HT1080 (cell line): ENCODE results near the gene GSK3B. TPM values are rescaled to one million over a fixed set of nuclear protein-coding genes. Genes with fewer than 3 reads are reported as not detected.
A peak's percentile ranks its signal among the peaks of the same experiment; 100 is the strongest.
"Not testable (repeated sequence)": the region's sequence is repeated elsewhere in the genome, so short reads cannot be mapped to it uniquely, and the experiment has no call there.

ENCODE experiments used
- DNase-seq: peaks from one replicate; pipeline ENCODE4 v3.0.0-alpha.2; 2015; ENCODE audit warnings: low read depth
- total RNA-seq: library from RNA; depleted of rRNA; stranded (reverse); fragments of >200 nt; shearing (Covaris generic); gene quantifications from 2 replicates; pipeline ENCODE4 v1.2.3, GENCODE V29; 2014

GSK3B gene
- total RNA-seq, 1 experiment from 2014 or later = 65.8 TPM

- no peak for DNase-seq
These were observed 37.2 kb downstream of the GSK3B start for GRCh38 chr3:120057029-120057428.

GRCh38 chr3:120053647-120054046, 40.6 kb downstream of the GSK3B start:
- DNase-seq = not testable (repeated sequence)

- DNase-seq = no peak
These were observed 41.6 kb downstream of the GSK3B start for GRCh38 chr3:120052677-120053076.

- DNase-seq = no peak
These were observed 42.0 kb downstream of the GSK3B start for GRCh38 chr3:120052225-120052624.

GRCh38 chr3:120051570-120051969, 42.7 kb downstream of the GSK3B start:
- not testable (repeated sequence) for DNase-seq

- DNase-seq = no peak
These were observed 44.2 kb downstream of the GSK3B start for GRCh38 chr3:120049881-120050539.

GRCh38 chr3:120049072-120049471, 45.2 kb downstream of the GSK3B start:
- no peak for DNase-seq

- DNase-seq = no peak
These were observed 45.7 kb downstream of the GSK3B start for GRCh38 chr3:120048355-120049041.

- no peak for DNase-seq
These were observed 46.6 kb downstream of the GSK3B start for GRCh38 chr3:120047686-120048085.

- no peak for DNase-seq
These were observed 53.4 kb downstream of the GSK3B start for GRCh38 chr3:120040813-120041377.

- DNase-seq = peak; percentile 43
These were observed 54.3 kb downstream of the GSK3B start for GRCh38 chr3:120039642-120040610.

- DNase-seq = no peak
These were observed 60.7 kb downstream of the GSK3B start for GRCh38 chr3:120033596-120033995.

GRCh38 chr3:120031561-120031960, 62.7 kb downstream of the GSK3B start:
- no peak for DNase-seq

- DNase-seq = no peak
These were observed 64.5 kb downstream of the GSK3B start for GRCh38 chr3:120029749-120030148.

- DNase-seq = no peak
These were observed 65.8 kb downstream of the GSK3B start for GRCh38 chr3:120028271-120029047.

GRCh38 chr3:120027226-120027625, 67.0 kb downstream of the GSK3B start:
- DNase-seq = no peak

- peak; percentile 63 for DNase-seq
These were observed 68.7 kb downstream of the GSK3B start for GRCh38 chr3:120025520-120025919.

GRCh38 chr3:120024103-120024502, 70.1 kb downstream of the GSK3B start:
- no peak for DNase-seq

GRCh38 chr3:120022729-120023128, 71.5 kb downstream of the GSK3B start:
- peak; percentile 25 for DNase-seq

- no peak for DNase-seq
These were observed 72.7 kb downstream of the GSK3B start for GRCh38 chr3:120021523-120021922.

- DNase-seq = no peak
These were observed 75.9 kb downstream of the GSK3B start for GRCh38 chr3:120018299-120018698.
